ENCODE results near the gene DNAJA4. TPM values are rescaled to one million over a fixed set of nuclear protein-coding genes. Genes with fewer than 3 reads are reported as not detected.

Gene DNAJA4
- total and polyA plus RNA-seq, 2 of the 13 experiments (the other 11 are each of a cell fraction or from before 2014, with no cell fraction given): not detected

- FAIRE-seq (no peak), DNase-seq (ENCODE audit: low spot score) (no peak), ATAC-seq (no peak)
- no peaks in the 10 kb centered on the region for H4K20me1 ChIP-seq (ENCODE audit: insufficient read depth, low read length)
- intact Hi-C loops (cut with micrococcal nuclease; ENCODE audit: unreplicated experiment) (no loop called here), in situ Hi-C loops (cut with HindIII; ENCODE audit: extremely low pct_ligation_motif_present, low pct_unique_long_range_greater_than_20kb) (loop anchor here (25.0 kb wide), 1 partner anchor 271 kb away; no protein-coding TSS in a partner anchor)
- H3K79me2 ChIP-seq (ENCODE audit: insufficient read depth, low read length): no peaks in the 10 kb centered on the region
- 35% methylated on average over 10 of the region's 11 CpGs for WGBS (ENCODE audit: low lambda C conversion rate)
- H3K4me3 ChIP-seq (replicated peaks in 1 of 3; ENCODE audit: insufficient read depth in 1 of 3, low read depth in 2 of 3, low read length in 3 of 3): no peak overlapping the region
- no peaks in the 10 kb centered on the region for H3K9me3 ChIP-seq (ENCODE audit: low read length)
- CTCF ChIA-PET (ENCODE audit: low intra/inter-chr PET ratio, low total read pairs): no interaction called here
- H3K4me1 ChIP-seq (ENCODE audit: insufficient read depth, low read length): no peaks in the 10 kb centered on the region
- BruUV-seq (replicated peaks): no TSS peak
- POLR2A ChIA-PET: no interaction called here
- no peak overlapping the region for H3K27ac ChIP-seq (ENCODE audit: extremely low read length, insufficient read depth, low read length)
- H3K4me2 ChIP-seq (ENCODE audit: low read depth, low read length): no peak overlapping the region
- H2AFZ ChIP-seq (ENCODE audit: low read length): no peak overlapping the region
- H3K36me3 ChIP-seq (replicated peaks in 1 of 2; ENCODE audit: control insufficient read depth in 1 of 2, insufficient read depth in 2 of 2, low read length in 2 of 2): no peaks in the 10 kb centered on the region
- peaks cover 4 to 36% of the 10 kb centered on the region in 2 experiments; a peak in 4 of 5 replicates for H3K27me3 ChIP-seq (ENCODE audit: control insufficient read depth in 1 of 2, insufficient read depth in 2 of 2, low read length in 2 of 2)
- H3K9ac ChIP-seq (ENCODE audit: insufficient read depth, low read depth, low read length): no peak overlapping the region
- no peak for TF ChIP-seq FUBP1 (CRISPR knock-in tag; IDR thresholded peaks at IDR 0.05; ENCODE audit: borderline replicate concordance)
- TF ChIP-seq IRX3 (CRISPR knock-in tag; IDR thresholded peaks at IDR 0.05; ENCODE audit: borderline replicate concordance, low read depth): no peak
- no peak for TF ChIP-seq IRF1 (CRISPR knock-in tag; IDR thresholded peaks at IDR 0.05; ENCODE audit: low read depth)
- TF ChIP-seq ZNF331 (CRISPR knock-in tag; IDR thresholded peaks at IDR 0.05): no peak
- no peak for TF ChIP-seq KIAA2018 (CRISPR knock-in tag; IDR thresholded peaks at IDR 0.05; ENCODE audit: borderline replicate concordance)
- no peak for TF ChIP-seq ZNF367 (CRISPR knock-in tag; IDR thresholded peaks at IDR 0.05; ENCODE audit: borderline replicate concordance)
- no peak for TF ChIP-seq PHF8 (CRISPR knock-in tag; IDR thresholded peaks at IDR 0.05)
- no peak for TF ChIP-seq ZNF317 (CRISPR knock-in tag; IDR thresholded peaks at IDR 0.05)
- no peak for TF ChIP-seq ZNF549 (CRISPR knock-in tag; IDR thresholded peaks at IDR 0.05)
- no peak for TF ChIP-seq PRDM15 (CRISPR knock-in tag; IDR thresholded peaks at IDR 0.05)
Measured at GRCh38 chr15:78233496-78233895, 30.9 kb upstream of the DNAJA4 start.

Measured in HepG2 (cell line).